B cell (primary cell): ENCODE data around the gene NDC80. TPM values are rescaled to one million over a fixed set of nuclear protein-coding genes. Genes with fewer than 3 reads are reported as not detected.

Experiments
- ATAC-seq: fragments of 200-7000 bp; cut with Tn5 transposase; one replicate; pipeline ENCODE4 v1.10.0; 2021; ENCODE audit warnings: low read depth, mild to moderate bottlenecking, moderate number of reproducible peaks, moderate library complexity
- CTCF ChIA-PET: fragments of 350-600 bp; sonication (Branson Sonifier 250); formaldehyde crosslinking; loops from one replicate; lab custom pipeline; 2021; ENCODE audit warnings: antibody characterized with exemption, inconsistent platforms; lab: Charles Lee
- POLR2A ChIA-PET: fragments of 350-600 bp; sonication (Branson Sonifier 250); formaldehyde crosslinking; loops from one replicate; lab custom pipeline; 2021; ENCODE audit warnings: antibody characterized with exemption; lab: Charles Lee
- DNase-seq: peaks from one replicate; pipeline ENCODE4 v3.0.0; 2013
- H2AFZ ChIP-seq: 2 replicates; pipeline ENCODE4 v1.6.1; 2012; ENCODE audit warnings: mild to moderate bottlenecking, low read depth, low read length; ENCODE audit not compliant: insufficient read depth, poor library complexity, severe bottlenecking
- H3K27ac ChIP-seq, 2 donors: 1 replicate in 1 of 2; 2 replicates in 1 of 2; pipeline ENCODE4 v1.5.1; 2012 to 2013; ENCODE audit warnings: low read length in 2 of 2, mild to moderate bottlenecking in 2 of 2, moderate library complexity in 1 of 2
- H3K27me3 ChIP-seq, 4 experiments: fragments of 200-600 bp in 1 of 4; sonication (generic) in 1 of 4; replicated peaks in 1 of 4; 1 replicate in 2 of 4; 2 replicates in 2 of 4; pipeline versions ENCODE4 v1.6.1 to v1.7.0; 2013 to 2016; ENCODE audit warnings: low read length in 3 of 4, mild to moderate bottlenecking in 2 of 4, mixed read lengths in 1 of 4, moderate library complexity in 1 of 4; ENCODE audit not compliant: insufficient read depth in 4 of 4, control insufficient read depth in 3 of 4; ENCODE audit errors: control extremely low read depth in 1 of 4
- H3K36me3 ChIP-seq, 2 experiments: replicated peaks in 1 of 2; 1 replicate in 1 of 2; 2 replicates in 1 of 2; pipeline versions ENCODE4 v1.6.1 to v1.7.1; 2013; ENCODE audit warnings: low read length in 1 of 2; ENCODE audit not compliant: insufficient read depth in 2 of 2, control insufficient read depth in 1 of 2; ENCODE audit errors: control extremely low read depth in 1 of 2, extremely low read depth in 1 of 2
- H3K4me1 ChIP-seq, 2 donors: fragments of 200-600 bp in 1 of 2; sonication (generic) in 1 of 2; 1 replicate in 1 of 2; 2 replicates in 1 of 2; pipeline versions ENCODE4 v1.5.1 to v1.6.1; 2013 to 2017; ENCODE audit warnings: low read length in 2 of 2; ENCODE audit not compliant: control insufficient read depth in 2 of 2, insufficient read depth in 2 of 2
- H3K4me2 ChIP-seq: replicated peaks from 2 replicates; pipeline ENCODE3; 2012; ENCODE audit warnings: mild to moderate bottlenecking, low read depth, low read length; ENCODE audit not compliant: poor library complexity, severe bottlenecking
- H3K4me3 ChIP-seq, 5 experiments: fragments of 200-600 bp in 1 of 5; sonication (generic) in 1 of 5; 1 replicate in 3 of 5; 2 replicates in 2 of 5; pipeline versions ENCODE4 v1.5.1 to v1.7.0; 2011 to 2016; ENCODE audit warnings: low read length in 4 of 5, mild to moderate bottlenecking in 4 of 5, low read depth in 2 of 5, control low read depth in 1 of 5, moderate library complexity in 1 of 5; ENCODE audit not compliant: insufficient read depth in 1 of 5; ENCODE audit errors: control extremely low read depth in 1 of 5, extremely low read depth in 1 of 5
- H3K79me2 ChIP-seq: fragments of 200-600 bp; sonication (generic); one replicate; pipeline ENCODE4 v1.6.0; 2016; ENCODE audit warnings: low read length; ENCODE audit not compliant: control insufficient read depth, insufficient read depth
- H3K9ac ChIP-seq: fragments of 200-600 bp; sonication (generic); 2 replicates; pipeline ENCODE4 v1.6.1; 2017; ENCODE audit warnings: mild to moderate bottlenecking, low read length, moderate library complexity
- H3K9me3 ChIP-seq, 3 donors: one replicate each; pipeline versions ENCODE4 v1.6.1 to v1.7.1; 2013; ENCODE audit warnings: low read length in 2 of 3; ENCODE audit not compliant: control insufficient read depth in 2 of 3, insufficient read depth in 1 of 3; ENCODE audit errors: control extremely low read depth in 1 of 3
- H4K20me1 ChIP-seq: 2 replicates; pipeline ENCODE4 v1.6.0; 2012; ENCODE audit warnings: mild to moderate bottlenecking, low read length; ENCODE audit not compliant: insufficient read depth, control insufficient read depth, poor library complexity, severe bottlenecking
- H3K27ac Mint-ChIP-seq: one replicate; pipeline ENCODE4 v1.8.0; 2021; ENCODE audit warnings: mixed read lengths
- H3K27me3 Mint-ChIP-seq: one replicate; pipeline ENCODE4 v1.8.0; 2021; ENCODE audit warnings: mixed read lengths
- H3K4me1 Mint-ChIP-seq: one replicate; pipeline ENCODE4 v1.8.0; 2021; ENCODE audit warnings: mixed read lengths
- H3K4me3 Mint-ChIP-seq: one replicate; pipeline ENCODE4 v1.8.0; 2021; ENCODE audit warnings: mixed read lengths
- H3K9me3 Mint-ChIP-seq: one replicate; pipeline ENCODE4 v1.8.0; 2022; ENCODE audit warnings: mixed read lengths; ENCODE audit not compliant: insufficient read depth
- EZH2 ChIP-seq: IDR thresholded peaks from 2 replicates; pipeline ENCODE4 v1.6.1; 2012; ENCODE audit warnings: borderline replicate concordance, low read depth, mild to moderate bottlenecking, moderate library complexity, low read length; ENCODE audit not compliant: insufficient read depth, poor library complexity, severe bottlenecking
- WGBS: methylation state at CpG from one replicate; pipeline ENCODE4 v1.1.5; 2013; ENCODE audit warnings: missing lambda C conversion rate; ENCODE audit not compliant: insufficient coverage; 5-methylcytosine and 5-hydroxymethylcytosine counted together
- intact Hi-C: fragments of 100-400 bp; cut with micrococcal nuclease; formaldehyde crosslinking; loops from one replicate; pipeline ENCODE4 v1.10.0; 2022
- polyA plus RNA-seq: library from polyadenylated mRNA; depleted of rRNA; stranded (reverse); fragments of >200 nt; gene quantifications from 2 replicates; pipeline ENCODE4 v1.2.3, GENCODE V29; 2012
- total RNA-seq, 2 donors: library from RNA; stranded (reverse); fragments of 120-200 nt in 1 of 2; gene quantifications; 1 replicate in 1 of 2; 2 replicates in 1 of 2; pipeline versions ENCODE4 v1.2.3 to v1.2.4, GENCODE V29; 2013 to 2022
- TF ChIP-seq, protein P1 (sequence below): fragments of 200-600 bp; IDR thresholded peaks from one replicate; pipeline ENCODE4 v1.8.0; 2022; ENCODE audit warnings: antibody characterized with exemption, mild to moderate bottlenecking

NDC80 gene
- total and polyA plus RNA-seq, 2 donors (not counting 1 experiment from before 2014, with no cell fraction given) = 1.3 to 3.9 TPM

DNA sequence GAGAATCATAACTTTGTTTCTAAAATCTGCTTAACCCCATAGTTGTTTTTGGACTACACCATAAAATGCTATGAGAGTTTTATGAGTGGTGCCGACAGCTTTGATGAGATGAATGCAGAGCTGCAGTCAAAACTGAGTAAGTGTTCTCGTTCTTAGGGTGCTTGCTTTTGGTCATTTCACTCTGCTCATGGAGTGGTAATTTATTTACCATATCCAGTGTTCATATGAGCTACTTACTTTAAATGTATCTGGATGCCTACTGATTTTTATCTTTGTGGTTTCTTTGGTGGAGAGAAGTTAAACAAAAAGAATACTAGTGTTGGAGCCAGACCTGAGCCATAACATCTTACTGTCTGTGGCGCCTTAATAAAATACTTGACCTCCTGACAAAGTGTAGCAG is 16.4 kb downstream of the NDC80 start:
- DNase-seq (no peak), ATAC-seq (no peak)
- Histone ChIP-seq H4K20me1 (no peaks in the 10 kb centered on the region), H3K4me2 (no peak overlapping the region), H3K9me3 (no peaks in the 10 kb centered on the region), H3K9ac (no peak overlapping the region), H3K36me3 (no peaks in the 10 kb centered on the region), H2AFZ (no peak overlapping the region), H3K4me3 (no peak overlapping the region), H3K27ac (no peak overlapping the region), H3K79me2 (no peaks in the 10 kb centered on the region), H3K27me3 (no peaks in the 10 kb centered on the region), H3K4me1 (peaks cover 20 to 22% of the 10 kb centered on the region in 2 donors)
- Mint-ChIP-seq H3K4me1 (peaks cover 29% of the 10 kb centered on the region), H3K9me3 (no peaks in the 10 kb centered on the region), H3K27me3 (no peaks in the 10 kb centered on the region), H3K27ac (no peak overlapping the region), H3K4me3 (no peak overlapping the region)
- no CpG with 5 or more reads among the region's 3 CpGs for whole genome bisulfite sequencing
- intact Hi-C loops = no loop called here
- ChIA-PET CTCF (interaction anchor here (1.3 kb wide), 1 partner anchor 49 kb away, joined by 3 read pairs; no protein-coding TSS in a partner anchor), POLR2A (interaction anchor here (0.6 kb wide), 1 partner anchor 83 kb away, joined by 4 read pairs; no protein-coding TSS in a partner anchor)
- TF ChIP-seq, protein P1, sequence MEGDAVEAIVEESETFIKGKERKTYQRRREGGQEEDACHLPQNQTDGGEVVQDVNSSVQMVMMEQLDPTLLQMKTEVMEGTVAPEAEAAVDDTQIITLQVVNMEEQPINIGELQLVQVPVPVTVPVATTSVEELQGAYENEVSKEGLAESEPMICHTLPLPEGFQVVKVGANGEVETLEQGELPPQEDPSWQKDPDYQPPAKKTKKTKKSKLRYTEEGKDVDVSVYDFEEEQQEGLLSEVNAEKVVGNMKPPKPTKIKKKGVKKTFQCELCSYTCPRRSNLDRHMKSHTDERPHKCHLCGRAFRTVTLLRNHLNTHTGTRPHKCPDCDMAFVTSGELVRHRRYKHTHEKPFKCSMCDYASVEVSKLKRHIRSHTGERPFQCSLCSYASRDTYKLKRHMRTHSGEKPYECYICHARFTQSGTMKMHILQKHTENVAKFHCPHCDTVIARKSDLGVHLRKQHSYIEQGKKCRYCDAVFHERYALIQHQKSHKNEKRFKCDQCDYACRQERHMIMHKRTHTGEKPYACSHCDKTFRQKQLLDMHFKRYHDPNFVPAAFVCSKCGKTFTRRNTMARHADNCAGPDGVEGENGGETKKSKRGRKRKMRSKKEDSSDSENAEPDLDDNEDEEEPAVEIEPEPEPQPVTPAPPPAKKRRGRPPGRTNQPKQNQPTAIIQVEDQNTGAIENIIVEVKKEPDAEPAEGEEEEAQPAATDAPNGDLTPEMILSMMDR = no peak
- TF ChIP-seq EZH2 = no peak

DNA sequence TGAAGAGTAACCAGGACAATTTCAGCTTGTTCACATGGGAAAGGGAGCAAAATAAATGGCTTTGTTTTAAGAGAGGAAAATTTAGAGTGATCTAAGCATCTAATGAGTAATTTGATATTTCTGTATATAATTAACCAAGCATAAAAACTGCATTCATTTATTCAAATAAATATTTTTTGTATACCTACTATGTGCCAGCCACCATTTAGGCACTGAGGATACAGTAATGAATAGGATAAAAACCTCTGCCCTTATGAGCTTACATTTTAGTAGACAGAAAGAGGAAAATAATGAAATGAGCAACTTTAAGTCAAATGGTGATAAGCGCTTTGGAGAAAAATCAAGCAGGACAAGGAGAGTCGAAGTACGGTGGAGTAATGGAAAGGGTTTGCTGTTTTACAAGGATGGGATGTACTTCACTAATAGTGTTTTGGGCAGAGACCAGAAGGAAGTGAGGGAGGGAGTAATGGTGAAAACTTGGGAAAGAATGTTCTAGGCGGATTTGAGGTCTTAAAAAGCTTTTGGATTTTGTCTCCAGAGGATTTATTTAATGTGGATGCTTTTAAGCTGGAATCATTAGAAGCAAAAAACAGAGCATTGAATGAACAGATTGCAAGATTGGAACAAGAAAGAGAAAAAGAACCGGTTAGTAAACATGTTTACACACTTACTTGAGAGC is 17.4 kb downstream of the NDC80 start:
- WGBS = 99% methylated on average over 4 of the region's 5 CpGs
- Histone ChIP-seq H3K4me1 (peaks cover 20 to 22% of the 10 kb centered on the region in 2 donors), H2AFZ (peak overlapping the region; percentile 21), H3K27ac (peak overlapping the region in 1 of 2 donors; percentile 20), H3K36me3 (no peaks in the 10 kb centered on the region), H3K9me3 (no peaks in the 10 kb centered on the region), H3K79me2 (no peaks in the 10 kb centered on the region), H3K4me3 (no peak overlapping the region), H3K27me3 (no peaks in the 10 kb centered on the region), H4K20me1 (no peaks in the 10 kb centered on the region), H3K9ac (no peak overlapping the region), H3K4me2 (peak overlapping the region; percentile 57)
- Mint-ChIP-seq H3K27me3 (no peaks in the 10 kb centered on the region), H3K27ac (no peak overlapping the region), H3K9me3 (no peaks in the 10 kb centered on the region), H3K4me1 (peaks cover 29% of the 10 kb centered on the region), H3K4me3 (no peak overlapping the region)
- no peak for TF ChIP-seq EZH2
- TF ChIP-seq, protein P1 = no peak
- CTCF ChIA-PET = interaction anchor here (0.7 to 2.2 kb wide), 7 partner anchors 15 to 1749 kb away, joined by 3 to 6 read pairs (median 3); no protein-coding TSS in a partner anchor
- intact Hi-C loops = no loop called here
- DNase-seq (no peak), ATAC-seq (no peak)
- POLR2A ChIA-PET = no interaction called here
